HG02588 (cell line): ENCODE data around the gene TSC1.

Experiments used
- ATAC-seq: cut with Tn5 transposase; IDR thresholded peaks from one replicate; pipeline ENCODE4 v1.9.1; 2021; ENCODE audit warnings: mild to moderate bottlenecking, moderate library complexity; ENCODE audit not compliant: unreplicated experiment

TSC1 gene

DNA sequence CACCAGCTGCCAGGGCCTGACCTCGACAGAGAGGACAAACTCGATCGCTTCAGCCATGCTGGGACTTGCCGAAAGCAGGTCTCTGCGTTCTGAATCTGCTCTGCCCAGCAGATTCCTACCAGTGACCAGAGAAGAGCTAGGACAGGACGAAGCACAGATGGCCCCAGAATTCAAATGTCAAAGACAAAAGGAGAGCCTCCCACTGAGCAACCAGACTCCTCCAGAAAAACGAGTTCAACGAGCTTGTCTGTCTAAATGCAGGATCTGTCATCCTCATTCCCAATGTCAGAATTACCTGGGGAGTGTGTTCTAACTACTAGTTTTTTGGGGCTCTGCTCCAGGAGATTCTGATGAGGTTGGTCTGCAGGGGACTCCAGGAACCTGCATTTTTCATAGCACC lies 79.7 kb downstream of the TSC1 start:
- ATAC-seq, result no peak

DNA sequence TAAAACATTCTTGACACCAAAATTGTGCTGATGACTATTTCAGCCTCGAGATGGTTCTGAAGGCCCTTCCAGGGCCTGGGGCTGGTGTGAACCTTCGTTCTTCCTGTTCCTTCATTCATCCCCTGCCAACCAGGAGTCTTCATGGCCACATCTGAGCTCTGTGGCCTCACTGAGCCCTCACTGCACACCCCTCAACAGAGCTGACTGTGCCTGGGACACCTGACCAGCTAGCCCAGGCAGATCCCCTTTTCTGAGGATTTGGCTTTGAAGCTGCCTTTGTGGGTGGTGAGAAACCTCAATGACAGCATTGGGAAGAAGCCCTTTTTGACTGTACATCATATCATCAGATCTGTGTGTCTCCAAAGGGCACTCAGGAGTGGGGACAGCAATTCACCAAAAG lies 80.1 kb downstream of the TSC1 start:
- no peak for ATAC-seq

- ATAC-seq, result no peak
Observed at GRCh38 chr9:132863096-132863495, 81.3 kb downstream of the TSC1 start.

DNA sequence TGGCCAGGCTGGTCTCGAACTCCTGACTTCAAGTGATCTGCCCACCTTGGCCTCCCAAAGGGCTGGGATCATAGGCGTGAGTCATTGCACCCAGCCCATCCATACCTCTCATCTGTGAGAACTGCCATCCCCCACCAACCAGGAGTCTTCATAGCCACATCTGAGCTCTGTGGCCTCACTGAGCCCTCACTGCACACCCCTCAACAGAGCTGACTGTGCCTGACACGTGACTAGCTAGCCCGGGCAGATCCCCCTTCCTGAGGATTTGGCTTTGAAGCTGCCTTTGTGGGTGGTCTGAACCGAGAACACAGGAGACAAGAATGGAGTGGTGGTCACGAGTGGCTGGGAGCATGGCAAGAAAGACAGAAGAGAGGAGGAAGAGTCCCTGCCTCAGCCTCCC lies 81.9 kb downstream of the TSC1 start:
- ATAC-seq, result no peak

DNA sequence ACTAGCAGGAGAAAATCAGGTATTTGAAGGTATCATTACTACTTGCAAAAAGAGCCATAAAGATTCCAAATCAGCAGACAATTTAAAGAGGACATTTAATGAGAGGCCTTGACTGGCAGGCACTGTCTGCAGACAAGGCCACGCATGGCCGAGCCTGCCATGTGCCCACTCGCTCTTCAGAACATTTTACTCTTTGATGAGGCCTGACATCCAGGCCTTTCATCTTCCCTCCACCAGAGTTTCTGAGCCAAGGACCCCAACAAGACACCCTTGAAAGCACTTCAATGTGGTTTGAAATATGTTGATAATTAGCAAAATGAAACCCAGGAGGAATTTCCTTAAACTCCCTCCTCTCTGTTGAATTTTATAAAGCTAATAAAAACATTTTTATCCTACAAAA lies 82.8 kb downstream of the TSC1 start:
- no peak for ATAC-seq

DNA sequence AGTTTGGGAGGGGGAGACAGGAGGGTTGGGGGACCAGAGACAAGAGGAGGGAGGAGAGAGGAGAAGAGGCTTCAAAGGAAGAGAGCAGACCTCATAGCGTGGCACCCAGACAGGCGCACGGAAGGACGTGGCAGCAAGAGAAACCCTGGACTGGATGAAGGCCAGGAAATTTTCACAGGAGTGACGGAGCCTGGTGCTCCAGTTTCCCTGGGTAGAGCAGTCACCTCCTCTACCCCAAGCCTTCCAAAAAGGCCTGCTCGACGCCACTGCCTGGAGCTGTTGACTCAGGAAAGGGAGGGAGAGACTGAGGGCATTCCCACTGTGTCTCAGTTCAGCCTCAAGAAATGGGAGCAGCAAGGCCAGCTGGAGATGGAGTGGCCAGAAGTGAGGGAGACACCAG lies 85.7 kb downstream of the TSC1 start:
- no peak for ATAC-seq

GRCh38 chr9:132857616-132858342 lies 86.6 kb downstream of the TSC1 start:
- ATAC-seq, result no peak

DNA sequence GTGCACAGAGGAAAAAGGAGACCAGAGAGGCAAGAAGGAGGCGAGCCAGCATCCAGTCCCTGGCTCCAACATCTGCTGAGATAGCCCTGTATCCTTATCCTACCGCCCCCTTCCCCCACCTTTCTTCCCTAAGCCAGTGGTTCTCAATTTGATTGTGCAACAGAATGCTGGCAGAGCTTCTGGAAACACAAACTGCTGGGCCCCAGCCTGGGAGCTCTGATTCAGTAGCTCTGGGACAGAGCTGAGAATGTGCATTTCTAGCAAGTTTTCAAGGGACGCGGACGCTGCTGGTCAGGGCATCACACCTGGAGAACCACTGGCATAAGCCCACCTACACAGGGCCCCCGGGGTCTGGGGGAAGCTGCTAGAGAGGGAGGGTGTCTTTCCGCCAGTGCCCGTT lies 87.4 kb downstream of the TSC1 start:
- ATAC-seq, result no peak

- ATAC-seq, result no peak
Observed at GRCh38 chr9:132855904-132856303, 88.5 kb downstream of the TSC1 start.

- no peak for ATAC-seq
Observed at GRCh38 chr9:132854832-132855231, 89.6 kb downstream of the TSC1 start.

DNA sequence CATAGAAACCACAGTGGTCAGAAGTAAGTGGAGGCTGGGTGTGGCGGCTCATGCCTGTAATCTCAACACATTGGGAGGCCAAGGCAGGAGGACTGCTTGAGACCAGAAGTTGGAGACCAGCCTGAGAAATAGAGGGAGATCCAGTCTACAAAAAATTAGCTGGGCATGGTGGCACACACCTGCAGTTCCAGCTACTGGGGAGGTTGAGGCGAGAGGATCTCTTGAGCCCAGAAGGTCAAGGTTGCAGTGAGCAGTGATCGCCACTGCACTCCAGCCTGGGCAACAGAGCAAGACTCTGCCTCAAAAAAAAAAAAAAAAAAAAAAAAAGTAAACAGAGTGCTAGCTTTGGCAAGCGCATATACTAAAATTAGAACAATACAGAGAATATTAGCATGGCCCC lies 90.9 kb downstream of the TSC1 start:
- no peak for ATAC-seq

DNA sequence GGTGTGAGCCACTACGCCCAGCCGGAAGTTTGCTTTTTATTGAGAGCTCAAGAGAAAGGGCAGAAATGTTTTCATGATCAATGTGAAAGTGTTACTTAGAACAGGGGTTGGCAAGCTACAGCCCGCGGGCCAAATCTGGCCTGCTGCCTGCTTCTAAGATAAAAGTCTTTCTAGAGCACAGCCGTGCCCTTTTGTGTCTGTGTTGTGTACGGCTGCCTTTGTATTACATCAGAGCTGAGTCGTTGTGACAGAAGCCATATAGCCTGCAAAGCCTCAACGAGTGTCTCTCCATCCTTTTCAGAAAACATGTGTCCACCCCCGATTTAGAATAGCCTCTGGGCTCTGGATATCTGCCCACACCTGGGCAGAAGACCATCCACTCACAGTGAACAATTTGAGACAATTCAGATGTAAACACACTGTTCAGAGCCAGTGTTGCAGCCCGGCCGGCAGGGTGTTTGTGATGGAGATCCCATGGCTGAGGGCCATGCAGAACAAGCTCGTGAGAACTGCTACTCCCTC lies 95.2 kb downstream of the TSC1 start:
- no peak for ATAC-seq

DNA sequence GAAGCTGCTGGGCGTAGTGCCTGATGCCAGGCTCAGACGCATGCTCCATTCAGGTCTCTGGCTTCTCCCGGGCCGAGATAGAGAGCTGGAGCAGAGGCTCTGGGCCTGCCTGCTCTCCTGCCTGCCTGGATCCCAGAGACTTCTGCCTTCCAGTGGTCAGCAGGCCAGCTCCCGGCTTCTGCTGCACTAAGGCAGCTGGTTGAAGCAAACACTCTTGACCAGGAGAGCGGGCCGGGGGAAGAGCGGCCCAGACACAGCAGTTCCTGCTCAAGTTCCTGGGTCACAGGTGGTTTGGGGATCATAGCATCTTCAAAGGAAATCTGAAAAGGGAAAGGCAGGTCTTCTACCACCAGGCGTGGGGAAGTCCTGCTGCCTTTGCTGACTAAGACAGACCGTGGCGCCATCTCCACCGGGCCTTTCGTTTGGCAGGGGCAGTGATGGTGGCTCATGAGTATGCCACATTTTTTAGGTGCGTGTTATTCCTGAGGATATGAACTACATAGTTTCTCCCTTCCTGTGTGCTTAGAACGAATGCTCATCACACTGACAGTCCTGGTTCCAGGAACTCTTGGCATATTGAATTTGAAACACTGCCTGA lies 97.4 kb downstream of the TSC1 start:
- no peak for ATAC-seq

DNA sequence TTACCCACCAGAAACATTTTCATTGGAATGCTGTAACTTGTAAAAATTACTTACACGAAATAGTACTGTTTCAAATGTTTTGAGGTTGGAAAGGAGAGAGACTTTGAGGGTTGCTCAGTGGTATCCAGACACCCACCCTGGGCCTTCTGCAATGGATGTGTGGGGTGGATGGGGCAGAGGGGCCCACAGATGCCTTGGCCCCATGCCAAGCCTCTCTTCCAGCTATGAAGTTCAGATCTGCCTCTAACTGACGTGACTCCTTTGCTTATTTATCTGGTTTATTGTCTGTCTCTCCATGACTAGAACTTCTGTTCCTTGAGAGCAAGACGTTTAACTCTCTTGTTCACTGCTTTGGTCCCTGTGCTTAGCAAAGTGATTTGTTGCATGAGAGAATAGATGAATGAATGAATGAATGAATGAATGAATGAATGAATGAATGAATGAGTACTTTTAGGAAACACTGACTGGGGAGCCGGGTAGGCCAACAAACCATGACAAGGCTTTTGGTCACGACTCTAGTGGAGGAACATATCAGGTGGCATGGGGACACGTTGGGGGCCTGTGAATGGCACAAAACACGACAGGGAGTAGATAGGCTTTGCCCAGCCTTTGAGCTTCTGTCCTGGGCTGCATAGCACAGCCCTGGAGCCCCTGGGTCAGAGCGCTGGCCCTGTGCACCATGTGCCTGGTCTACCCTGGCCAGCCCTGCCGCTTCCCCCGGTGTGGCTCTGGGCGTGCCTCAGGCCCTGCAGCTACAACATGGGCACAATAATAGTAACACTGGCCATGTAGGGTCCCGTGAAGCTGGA lies 98.1 kb downstream of the TSC1 start:
- ATAC-seq, result no peak

GRCh38 chr9:132842124-132843044 lies 102.0 kb downstream of the TSC1 start:
- ATAC-seq, result no peak
